CD14-positive monocyte (primary cell): ENCODE data around the gene SMIM34. TPM values are rescaled to one million over a fixed set of nuclear protein-coding genes. Genes with fewer than 3 reads are reported as not detected.
"Not testable (repeated sequence)": the region's sequence is repeated elsewhere in the genome, so short reads cannot be mapped to it uniquely, and the experiment has no call there.

ENCODE experiments used
- DNase-seq, 3 donors: peaks; one replicate each; pipeline ENCODE4 v3.0.0-alpha.2; 2011 to 2022
- H2AFZ ChIP-seq: 2 replicates; pipeline ENCODE4 v1.6.0; 2012; ENCODE audit warnings: mild to moderate bottlenecking, low read depth, low read length, inconsistent platforms; ENCODE audit not compliant: insufficient read depth, poor library complexity, severe bottlenecking
- H3K27ac ChIP-seq, 2 donors: 1 replicate in 1 of 2; 2 replicates in 1 of 2; pipeline ENCODE4 v1.5.1; 2012 to 2013; ENCODE audit warnings: low read length in 2 of 2, control low read depth in 1 of 2, inconsistent platforms in 1 of 2, low read depth in 1 of 2, mild to moderate bottlenecking in 1 of 2
- H3K27me3 ChIP-seq, 2 donors: one replicate each; pipeline versions ENCODE4 v1.6.0 to v1.6.1; 2011 to 2013; ENCODE audit warnings: low read length in 2 of 2; ENCODE audit not compliant: control insufficient read depth in 2 of 2, insufficient read depth in 2 of 2
- H3K36me3 ChIP-seq, 2 donors: replicated peaks in 1 of 2; 1 replicate in 1 of 2; 2 replicates in 1 of 2; pipeline versions ENCODE4 v1.5.1 to v1.6.1; 2012 to 2013; ENCODE audit warnings: low read length in 2 of 2, control low read depth in 1 of 2, inconsistent platforms in 1 of 2, mild to moderate bottlenecking in 1 of 2; ENCODE audit not compliant: insufficient read depth in 2 of 2, control insufficient read depth in 1 of 2
- H3K4me1 ChIP-seq, 2 donors: 1 replicate in 1 of 2; 2 replicates in 1 of 2; pipeline versions ENCODE4 v1.5.1 to v1.6.1; 2012 to 2013; ENCODE audit warnings: low read length in 2 of 2, control low read depth in 1 of 2, inconsistent platforms in 1 of 2, mild to moderate bottlenecking in 1 of 2, moderate library complexity in 1 of 2; ENCODE audit not compliant: insufficient read depth in 2 of 2, control insufficient read depth in 1 of 2
- H3K4me2 ChIP-seq: replicated peaks from 2 replicates; pipeline ENCODE3; 2012; ENCODE audit warnings: low read length, moderate library complexity, mild to moderate bottlenecking; ENCODE audit not compliant: poor library complexity, severe bottlenecking; ENCODE audit errors: extremely low read depth
- H3K4me3 ChIP-seq, 3 experiments: fragments of 200-600 bp in 1 of 3; sonication (generic) in 1 of 3; replicated peaks in 1 of 3; 1 replicate in 2 of 3; 2 replicates in 1 of 3; pipeline ENCODE4 v1.5.1; 2011 to 2013; ENCODE audit warnings: low read length in 3 of 3, mild to moderate bottlenecking in 3 of 3, control low read depth in 2 of 3, low read depth in 2 of 3, inconsistent platforms in 1 of 3, moderate library complexity in 1 of 3
- H3K79me2 ChIP-seq: 2 replicates; pipeline ENCODE4 v1.6.0; 2012; ENCODE audit warnings: mild to moderate bottlenecking, control low read depth, inconsistent platforms, low read length, moderate library complexity; ENCODE audit not compliant: insufficient read depth
- H3K9ac ChIP-seq: 2 replicates; pipeline ENCODE4 v1.6.0; 2017; ENCODE audit warnings: low read length, mild to moderate bottlenecking; ENCODE audit not compliant: insufficient read depth, poor library complexity, severe bottlenecking
- H3K9me3 ChIP-seq, 2 donors: replicated peaks in 1 of 2; 1 replicate in 1 of 2; 2 replicates in 1 of 2; pipeline versions ENCODE4 v1.5.1 to v1.6.1; 2012 to 2013; ENCODE audit warnings: low read length in 2 of 2, control low read depth in 1 of 2; ENCODE audit not compliant: control insufficient read depth in 1 of 2, insufficient read depth in 1 of 2
- H4K20me1 ChIP-seq: 2 replicates; pipeline ENCODE4 v1.6.0; 2012; ENCODE audit warnings: mild to moderate bottlenecking, low read length, control low read depth, moderate library complexity; ENCODE audit not compliant: insufficient read depth
- H3K27ac Mint-ChIP-seq, 7 donors: one replicate each; pipeline ENCODE4 v1.8.0; 2020; ENCODE audit warnings: mild to moderate bottlenecking in 7 of 7, mixed read lengths in 7 of 7, moderate library complexity in 6 of 7, inconsistent platforms in 2 of 7
- H3K27me3 Mint-ChIP-seq, 3 donors: one replicate each; pipeline ENCODE4 v1.8.0; 2021 to 2022; ENCODE audit warnings: low read depth in 3 of 3, mild to moderate bottlenecking in 3 of 3, mixed read lengths in 3 of 3, moderate library complexity in 3 of 3, inconsistent platforms in 1 of 3
- H3K36me3 Mint-ChIP-seq, 2 donors: one replicate each; pipeline ENCODE4 v1.8.0; 2020; ENCODE audit warnings: mixed read lengths in 2 of 2, inconsistent platforms in 1 of 2, mild to moderate bottlenecking in 1 of 2
- H3K4me1 Mint-ChIP-seq: one replicate; pipeline ENCODE4 v1.8.0; 2020; ENCODE audit warnings: mild to moderate bottlenecking, mixed read lengths
- H3K4me3 Mint-ChIP-seq, 2 donors: one replicate each; pipeline ENCODE4 v1.8.0; 2020; ENCODE audit warnings: mild to moderate bottlenecking in 2 of 2, mixed read lengths in 2 of 2, moderate library complexity in 1 of 2
- H3K9me3 Mint-ChIP-seq, 7 donors: one replicate each; pipeline ENCODE4 v1.8.0; 2020 to 2022; ENCODE audit warnings: mixed read lengths in 7 of 7, mild to moderate bottlenecking in 6 of 7, moderate library complexity in 6 of 7, inconsistent platforms in 2 of 7
- WGBS: methylation state at CpG from one replicate; pipeline ENCODE4 v1.1.5; 2013; ENCODE audit warnings: missing lambda C conversion rate; ENCODE audit not compliant: insufficient coverage; 5-methylcytosine and 5-hydroxymethylcytosine counted together
- intact Hi-C, 2 donors: fragments of 100-400 bp; cut with micrococcal nuclease; formaldehyde crosslinking; loops; one replicate each; pipeline versions ENCODE4 v1.15.0 to v1.15.1; 2023
- polyA plus RNA-seq, 3 donors: library from polyadenylated mRNA; depleted of rRNA in 1 of 3; unstranded in 2 of 3; stranded (reverse) in 1 of 3; fragments of 300-500 nt in 2 of 3; fragments of >200 nt in 1 of 3; fragmentation: Illumina TruSeq in 2 of 3; gene quantifications; 1 replicate in 2 of 3; 2 replicates in 1 of 3; pipeline ENCODE4 v1.2.3, GENCODE V29; 2012 to 2021

SMIM34 gene
- polyA plus RNA-seq, 3 donors = 0.21 TPM; not detected in 2

- H3K27me3 ChIP-seq, H3K27me3 Mint-ChIP-seq, H3K27ac ChIP-seq, H3K4me1 ChIP-seq, H3K79me2 ChIP-seq, DNase-seq, H3K27ac Mint-ChIP-seq, H3K36me3 ChIP-seq, H3K4me2 ChIP-seq, intact Hi-C loops, H4K20me1 ChIP-seq, H3K9me3 Mint-ChIP-seq, H3K4me3 Mint-ChIP-seq, H3K9ac ChIP-seq, H3K36me3 Mint-ChIP-seq, H3K9me3 ChIP-seq, H3K4me3 ChIP-seq, H3K4me1 Mint-ChIP-seq, H2AFZ ChIP-seq: not testable (repeated sequence)
- no CpG with 5 or more reads among the region's 6 CpGs for WGBS
These were observed 32.4 kb upstream of the SMIM34 start for GRCh38 chr21:34456180-34456579.

- H2AFZ ChIP-seq, H3K9me3 ChIP-seq, H3K27me3 ChIP-seq, H3K4me1 Mint-ChIP-seq, H3K27ac ChIP-seq, H3K79me2 ChIP-seq, intact Hi-C loops, H3K9ac ChIP-seq, H3K27ac Mint-ChIP-seq, H4K20me1 ChIP-seq, H3K4me2 ChIP-seq, H3K4me3 Mint-ChIP-seq, H3K36me3 Mint-ChIP-seq, DNase-seq, H3K4me1 ChIP-seq, H3K4me3 ChIP-seq, H3K36me3 ChIP-seq, H3K27me3 Mint-ChIP-seq, H3K9me3 Mint-ChIP-seq: not testable (repeated sequence)
- WGBS = no CpG with 5 or more reads among the region's 10 CpGs
These were observed 31.9 kb upstream of the SMIM34 start for GRCh38 chr21:34455628-34456027.

GRCh38 chr21:34447018-34447417, 23.3 kb upstream of the SMIM34 start:
- H3K9me3 ChIP-seq, H3K27me3 Mint-ChIP-seq, H3K79me2 ChIP-seq, H3K27ac Mint-ChIP-seq, H3K9ac ChIP-seq, H3K4me1 Mint-ChIP-seq, H2AFZ ChIP-seq, H3K36me3 ChIP-seq, H3K4me3 ChIP-seq, H3K27me3 ChIP-seq, H4K20me1 ChIP-seq, H3K4me3 Mint-ChIP-seq, intact Hi-C loops, H3K4me2 ChIP-seq, H3K27ac ChIP-seq, H3K9me3 Mint-ChIP-seq, H3K36me3 Mint-ChIP-seq, H3K4me1 ChIP-seq, DNase-seq: not testable (repeated sequence)
- no CpG with 5 or more reads among the region's 8 CpGs for WGBS

GRCh38 chr21:34443486-34443885, 19.7 kb upstream of the SMIM34 start:
- H3K4me3 Mint-ChIP-seq, H3K9ac ChIP-seq, H3K4me3 ChIP-seq, H3K36me3 Mint-ChIP-seq, H3K9me3 Mint-ChIP-seq, H4K20me1 ChIP-seq, H3K4me2 ChIP-seq, H3K27me3 Mint-ChIP-seq, intact Hi-C loops, H3K36me3 ChIP-seq, H3K9me3 ChIP-seq, H2AFZ ChIP-seq, H3K4me1 Mint-ChIP-seq, H3K4me1 ChIP-seq, H3K79me2 ChIP-seq, H3K27ac ChIP-seq, H3K27me3 ChIP-seq, H3K27ac Mint-ChIP-seq, DNase-seq: not testable (repeated sequence)
- no CpG with 5 or more reads among the region's 4 CpGs for WGBS
